Heart right ventricle (tissue), 16 donors: Measurements from ENCODE around the gene SS18L1. TPM values are rescaled to one million over a fixed set of nuclear protein-coding genes. Genes with fewer than 3 reads are reported as not detected.

Experiments used
- ATAC-seq, 8 donors: fragments of 200-7000 bp; cut with Tn5 transposase; one replicate each; pipeline ENCODE4 v1.9.1; 2020; ENCODE audit warnings: mild to moderate bottlenecking in 8 of 8, moderate library complexity in 8 of 8, moderate number of reproducible peaks in 1 of 8
- DNase-seq, 2 donors: peaks; one replicate each; pipeline ENCODE4 v3.0.0-alpha.2; 2020
- H3K27ac ChIP-seq, 10 donors: fragments of 200-600 bp; sonication (generic) in 2 of 10; one replicate each; pipeline versions ENCODE4 v1.5.0 to v1.8.0; 2020 to 2022; ENCODE audit warnings: mild to moderate bottlenecking in 3 of 10
- H3K27me3 ChIP-seq, 7 donors: fragments of 200-600 bp; one replicate each; pipeline ENCODE4 v1.8.0; 2021 to 2022; ENCODE audit warnings: mild to moderate bottlenecking in 2 of 7
- H3K36me3 ChIP-seq, 9 donors: fragments of 200-600 bp; sonication (generic) in 1 of 9; one replicate each; pipeline versions ENCODE4 v1.5.0 to v1.8.0; 2020 to 2022; ENCODE audit warnings: mild to moderate bottlenecking in 2 of 9
- H3K4me1 ChIP-seq, 9 donors: fragments of 200-600 bp; sonication (generic) in 1 of 9; one replicate each; pipeline versions ENCODE4 v1.5.0 to v1.8.0; 2020 to 2022; ENCODE audit warnings: mild to moderate bottlenecking in 4 of 9
- H3K4me3 ChIP-seq, 10 donors: fragments of 200-600 bp; sonication (generic) in 2 of 10; one replicate each; pipeline versions ENCODE4 v1.5.0 to v1.8.0; 2020 to 2022; ENCODE audit warnings: mild to moderate bottlenecking in 7 of 10, moderate library complexity in 2 of 10
- H3K9me3 ChIP-seq, 11 donors: fragments of 200-600 bp in 10 of 11; sonication (generic) in 2 of 11; one replicate each; pipeline versions ENCODE4 v1.5.0 to v1.8.0; 2013 to 2022; ENCODE audit warnings: mild to moderate bottlenecking in 2 of 11, control low read depth in 1 of 11, moderate library complexity in 1 of 11
- CTCF ChIP-seq, 9 donors: fragments of 200-600 bp; sonication (generic) in 2 of 9; IDR thresholded peaks; one replicate each; pipeline versions ENCODE4 v1.5.0 to v1.8.0; 2021 to 2022; ENCODE audit warnings: antibody characterized with exemption in 9 of 9, mild to moderate bottlenecking in 5 of 9, moderate library complexity in 1 of 9
- WGBS, 2 donors: extraction: QIAGEN DNeasy Blood & Tissue Kit; methylation state at CpG; one replicate each; pipeline ENCODE4 v1.1.7; 2013; ENCODE audit warnings: inconsistent platforms in 1 of 2; 5-methylcytosine and 5-hydroxymethylcytosine counted together
- intact Hi-C, 10 donors: fragments of 100-400 bp; cut with DNase I; formaldehyde crosslinking; loops; one replicate each; pipeline versions ENCODE4 v1.11.1 to v1.14.2; 2022
- polyA plus RNA-seq, 2 donors: library from polyadenylated mRNA; stranded (reverse); fragments of 200-250 nt; gene quantifications; one replicate each; pipeline ENCODE4 v1.2.3, GENCODE V29; 2013
- total RNA-seq, 10 donors: library from RNA; stranded (reverse); fragmentation: NEBNext Ultra II Directional in 3 of 10; extraction: Animal tissue kit (Norgen Biotek cat#: 25700) in 3 of 10; gene quantifications; one replicate each; pipeline versions ENCODE4 v1.2.1 to v1.2.4, GENCODE V29; 2021 to 2023
- donor health status: Arrhythmogenic right ventricular cardiomyopathy.
- donor health status: ischemic (EF 13 %, LVEDD 7.1; RV severe dilation, severe dysfunction).
- donor health status: healthy with polysubstance abuse.
- donor health status: DM: no; HTN: yes; CAD: no.
- donor health status: DM: no; HTN: no; CAD: no.
- donor health status: ischemic (EF 25% LVEDD 6.9; RV normal size, moderate dysfunction).
- donor health status: ischemic (EF 25% LVEDD 5.7; RV mildly dilated, moderate dysfunction).
- donor health status: healthy.
- donor health status: DM: yes; HTN: yes; CAD: no.
- donor health status: Ischemic cardiomyopathy.
- donor health status: ischemic (EF 35%, LVEDD 5.7; RV mildly dilated, moderate dysfunction).
- donor health status: nonischemic (EF 11% LVEDD 7.7; RV severe dilation, severe dysfunction).
- donor health status: DM: yes; HTN: yes; CAD: no.
- donor health status: PGD.
- donor health status: ischemic (EF 29% LVEDD 5.4; RV normal size, mild dysfunction).
- donor health status: nonischemic (EF 23%, LVEDD 6.1; RV moderate dilation, normal function).

Gene SS18L1
- total and polyA plus RNA-seq, 12 donors, result 5.2 to 22.3 (median 7.4) TPM

- ATAC-seq (peak in 4 of 8 donors; percentile 1 to 21 (median 8)), DNase-seq (no peak)
- Histone ChIP-seq H3K9me3 (no peaks in the 10 kb centered on the region), H3K36me3 (peaks cover 11 to 100% (median 69%) of the 10 kb centered on the region in 9 donors), H3K27me3 (no peaks in the 10 kb centered on the region), H3K27ac (peak overlapping the region in 7 of 10 donors; percentile 54 to 87 (median 77)), H3K4me3 (peak overlapping the region in 1 of 10 donors; percentile 19), H3K4me1 (peaks cover 24 to 61% (median 46%) of the 10 kb centered on the region in 9 donors)
- WGBS, 2 donors, result 51 to 64% methylated on average over 11 of the region's 11 CpGs
- intact Hi-C loops, result loop anchor here in 8 of 10 donors (5.0 kb wide), 3 partner anchors 67 to 122 kb away; partner anchors contain the start of gene TAF4 (in 2 of the 8)
- no peak for TF ChIP-seq CTCF (IDR thresholded peaks at IDR 0.05)
These were observed 8.8 kb upstream of the SS18L1 start for GRCh38 chr20:62134735-62135231.

GRCh38 chr20:62135573-62136266 lies 7.8 kb upstream of the SS18L1 start:
- no peak for DNase-seq
- Histone ChIP-seq H3K36me3 (peaks cover 11 to 100% (median 66%) of the 10 kb centered on the region in 9 donors), H3K9me3 (no peaks in the 10 kb centered on the region), H3K27ac (peak overlapping the region in 1 of 10 donors; percentile 87), H3K4me1 (peaks cover 24 to 59% (median 46%) of the 10 kb centered on the region in 9 donors), H3K27me3 (no peaks in the 10 kb centered on the region), H3K4me3 (no peak overlapping the region)
- TF ChIP-seq CTCF (IDR thresholded peaks at IDR 0.05), result no peak
- WGBS, 2 donors, result 92% methylated on average over 8 of the region's 8 CpGs
- ATAC-seq, result no peak
- intact Hi-C loops, result loop anchor here in 8 of 10 donors (2.0 to 5.0 kb wide), 4 partner anchors 13 to 123 kb away; partner anchors contain the start of genes TAF4 (in 2 of the 8) and LSM14B (in 1 of the 8)

DNA sequence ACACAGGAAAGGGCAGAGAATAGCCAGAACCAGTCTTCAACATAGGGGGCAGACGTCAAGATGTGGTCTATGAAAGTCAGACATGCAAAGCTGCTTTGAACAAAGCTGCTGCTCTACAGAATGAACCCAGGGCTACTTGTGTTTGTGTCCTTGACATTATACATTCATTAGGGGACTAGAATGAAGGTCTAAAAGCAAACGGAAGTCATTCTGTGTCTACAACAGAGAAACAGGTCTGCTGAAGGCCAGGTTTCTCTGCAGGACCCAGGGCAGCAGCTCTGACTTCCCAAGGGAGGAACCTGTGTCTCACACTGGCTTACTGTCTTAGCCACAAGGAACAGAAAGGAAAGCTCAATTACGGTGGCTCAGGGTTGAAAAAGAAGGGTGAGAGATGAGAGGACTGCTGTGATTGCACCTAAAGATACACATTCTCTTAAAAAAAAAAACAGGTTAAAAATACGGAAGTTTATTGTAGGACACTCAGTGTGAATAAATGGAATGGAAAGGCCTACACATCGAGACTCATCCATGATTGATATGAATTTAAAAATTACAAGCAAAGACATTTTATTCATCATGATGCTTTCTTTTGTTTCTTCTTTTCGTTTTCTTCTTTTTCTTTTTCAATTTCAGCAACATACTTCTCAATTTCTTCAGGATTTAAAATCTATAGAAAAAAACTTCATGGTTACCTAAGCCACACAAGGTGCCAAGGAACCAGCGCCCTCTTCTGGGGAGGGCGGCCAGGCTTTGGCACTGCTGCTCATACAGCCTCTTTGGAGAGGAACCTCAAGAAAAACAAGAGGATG lies 7.1 kb upstream of the SS18L1 start:
- Histone ChIP-seq H3K27ac (no peak overlapping the region), H3K36me3 (peaks cover 5 to 99% (median 58%) of the 10 kb centered on the region in 9 donors)
- peak; percentile 56 to 63 for DNase-seq

More for the DNA sequence above, 7.1 kb upstream of the SS18L1 start:
- Histone ChIP-seq H3K4me3 (no peak overlapping the region), H3K9me3 (no peaks in the 10 kb centered on the region), H3K27me3 (no peaks in the 10 kb centered on the region), H3K4me1 (peaks cover 26 to 59% (median 49%) of the 10 kb centered on the region in 9 donors)
- ATAC-seq, result peak in 4 of 8 donors; percentile 28 to 48 (median 42)
- intact Hi-C loops, result loop anchor here in 8 of 10 donors (2.0 to 5.0 kb wide), 4 partner anchors 14 to 124 kb away; partner anchors contain the start of genes TAF4 (in 2 of the 8) and LSM14B (in 1 of the 8)
- WGBS, 2 donors, result 51 to 55% methylated on average over 8 of the region's 8 CpGs
- TF ChIP-seq CTCF (IDR thresholded peaks at IDR 0.05), result peak; percentile 29 to 86 (median 79)
